PFSK-1 (cell line): Measurements from ENCODE around the gene ABI3BP.

Source experiments
- POLR2AphosphoS5 ChIP-seq: IDR thresholded peaks from 2 replicates; pipeline ENCODE4 v1.6.1; 2012; ENCODE audit warnings: low read depth, mild to moderate bottlenecking, control low read depth, low read length, moderate library complexity
- SIN3A ChIP-seq: IDR thresholded peaks from 2 replicates; pipeline ENCODE4 v1.6.1; 2012; ENCODE audit warnings: mild to moderate bottlenecking, low read length, moderate library complexity, borderline replicate concordance; ENCODE audit not compliant: insufficient read depth
- TAF1 ChIP-seq: IDR thresholded peaks from 2 replicates; pipeline ENCODE4 v1.6.1; 2012; ENCODE audit warnings: low read length, control low read depth, borderline replicate concordance; ENCODE audit not compliant: insufficient read depth
- TF ChIP-seq, protein P1 (sequence below), 2 experiments: IDR thresholded peaks; 2 replicates each; pipeline versions ENCODE4 v1.6.1 to v1.8.0; 2011 to 2012; ENCODE audit warnings: low read depth in 2 of 2, low read length in 2 of 2, control low read depth in 1 of 2, inconsistent platforms in 1 of 2, mild to moderate bottlenecking in 1 of 2, moderate library complexity in 1 of 2; ENCODE audit not compliant: insufficient read depth in 1 of 2

DNA sequence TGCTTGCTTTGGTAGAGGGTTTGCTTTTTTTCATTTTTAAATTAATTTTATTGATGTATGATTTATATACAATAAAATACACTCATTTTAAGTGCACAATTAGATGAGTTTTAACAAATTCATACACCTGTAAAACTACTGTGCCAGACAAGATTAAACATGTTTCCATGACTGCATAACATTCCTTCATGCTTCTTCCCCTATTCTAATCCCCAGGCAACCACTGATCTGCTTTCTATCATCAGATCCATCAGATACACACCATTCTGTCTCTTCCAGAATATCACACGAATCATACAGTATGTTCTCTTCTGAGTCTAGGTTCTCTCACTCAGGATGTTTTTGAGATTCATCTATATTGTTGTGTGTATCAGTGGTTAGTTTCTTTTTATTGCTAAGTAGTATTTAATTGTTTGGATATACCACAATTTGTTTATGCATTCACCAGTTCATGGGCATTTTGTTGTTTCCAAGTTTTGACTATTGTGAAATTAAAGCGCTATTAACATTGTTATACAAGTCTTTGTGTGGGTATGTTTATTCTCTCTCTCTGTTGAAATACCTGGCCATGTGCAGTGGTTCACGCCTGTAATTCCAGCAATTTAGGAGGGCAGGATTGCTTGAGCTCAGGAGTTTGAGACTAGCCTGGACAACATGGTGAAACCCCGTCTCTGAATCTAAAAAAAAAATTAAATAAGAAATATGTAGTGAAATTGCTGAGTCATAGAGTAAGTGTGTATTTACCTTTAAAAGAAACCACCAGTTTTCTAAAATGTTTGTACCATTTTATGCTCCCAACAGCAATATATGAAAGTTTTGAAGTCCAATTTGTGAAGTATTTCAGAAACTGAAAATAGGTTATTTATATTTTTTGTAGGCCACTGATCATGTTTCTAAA lies 290.9 kb downstream of the ABI3BP start:
- TF ChIP-seq TAF1 (no peak), POLR2AphosphoS5 (no peak), SIN3A (no peak)
- TF ChIP-seq, protein P1, sequence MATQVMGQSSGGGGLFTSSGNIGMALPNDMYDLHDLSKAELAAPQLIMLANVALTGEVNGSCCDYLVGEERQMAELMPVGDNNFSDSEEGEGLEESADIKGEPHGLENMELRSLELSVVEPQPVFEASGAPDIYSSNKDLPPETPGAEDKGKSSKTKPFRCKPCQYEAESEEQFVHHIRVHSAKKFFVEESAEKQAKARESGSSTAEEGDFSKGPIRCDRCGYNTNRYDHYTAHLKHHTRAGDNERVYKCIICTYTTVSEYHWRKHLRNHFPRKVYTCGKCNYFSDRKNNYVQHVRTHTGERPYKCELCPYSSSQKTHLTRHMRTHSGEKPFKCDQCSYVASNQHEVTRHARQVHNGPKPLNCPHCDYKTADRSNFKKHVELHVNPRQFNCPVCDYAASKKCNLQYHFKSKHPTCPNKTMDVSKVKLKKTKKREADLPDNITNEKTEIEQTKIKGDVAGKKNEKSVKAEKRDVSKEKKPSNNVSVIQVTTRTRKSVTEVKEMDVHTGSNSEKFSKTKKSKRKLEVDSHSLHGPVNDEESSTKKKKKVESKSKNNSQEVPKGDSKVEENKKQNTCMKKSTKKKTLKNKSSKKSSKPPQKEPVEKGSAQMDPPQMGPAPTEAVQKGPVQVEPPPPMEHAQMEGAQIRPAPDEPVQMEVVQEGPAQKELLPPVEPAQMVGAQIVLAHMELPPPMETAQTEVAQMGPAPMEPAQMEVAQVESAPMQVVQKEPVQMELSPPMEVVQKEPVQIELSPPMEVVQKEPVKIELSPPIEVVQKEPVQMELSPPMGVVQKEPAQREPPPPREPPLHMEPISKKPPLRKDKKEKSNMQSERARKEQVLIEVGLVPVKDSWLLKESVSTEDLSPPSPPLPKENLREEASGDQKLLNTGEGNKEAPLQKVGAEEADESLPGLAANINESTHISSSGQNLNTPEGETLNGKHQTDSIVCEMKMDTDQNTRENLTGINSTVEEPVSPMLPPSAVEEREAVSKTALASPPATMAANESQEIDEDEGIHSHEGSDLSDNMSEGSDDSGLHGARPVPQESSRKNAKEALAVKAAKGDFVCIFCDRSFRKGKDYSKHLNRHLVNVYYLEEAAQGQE (IDR thresholded peaks at IDR 0.05; ENCODE audit: insufficient read depth in 1 of 2, low read depth in 2 of 2, low read length in 2 of 2) = no peak
